Neural cell (in vitro differentiated cells): Measurements from ENCODE around the gene BABAM2. TPM values are rescaled to one million over a fixed set of nuclear protein-coding genes. Genes with fewer than 3 reads are reported as not detected.

Source experiments
- H2AFZ ChIP-seq: fragments of 200-600, 300-800 bp; sonication (generic), shearing (Covaris generic); 2 replicates; pipeline ENCODE4 v1.6.0; 2014; ENCODE audit warnings: low read depth, mild to moderate bottlenecking, antibody characterized with exemption, low read length, moderate library complexity
- H3F3A ChIP-seq: fragments of 200-600 bp; shearing (Covaris generic); 2 replicates; pipeline ENCODE4 v1.6.1; 2016; ENCODE audit warnings: mild to moderate bottlenecking, moderate library complexity, mixed read lengths, antibody characterized with exemption, low read length; ENCODE audit not compliant: insufficient read depth, poor library complexity, severe bottlenecking
- H3K27ac ChIP-seq: fragments of 200-600, 300-800 bp; sonication (generic), shearing (Covaris generic); 2 replicates; pipeline ENCODE4 v1.5.1; 2014; ENCODE audit warnings: mild to moderate bottlenecking, low read length, moderate library complexity
- H3K27me3 ChIP-seq: fragments of 300-800, 200-600 bp; sonication (generic), shearing (Covaris generic); 2 replicates; pipeline ENCODE4 v1.6.0; 2014; ENCODE audit warnings: mild to moderate bottlenecking, low read depth, low read length, moderate library complexity; ENCODE audit not compliant: insufficient read depth
- H3K36me3 ChIP-seq: fragments of 300-800, 200-600 bp; sonication (generic), shearing (Covaris generic); 2 replicates; pipeline ENCODE4 v1.5.1; 2014; ENCODE audit warnings: mild to moderate bottlenecking, antibody characterized with exemption, low read length, moderate library complexity; ENCODE audit not compliant: insufficient read depth
- H3K4me2 ChIP-seq: fragments of 300-800, 200-600 bp; sonication (generic), shearing (Covaris generic); 2 replicates; pipeline ENCODE4 v1.6.0; 2014; ENCODE audit warnings: mild to moderate bottlenecking, low read length
- H3K4me3 ChIP-seq: fragments of 300-800, 200-600 bp; sonication (generic), shearing (Covaris generic); 2 replicates; pipeline ENCODE4 v1.5.1; 2014; ENCODE audit warnings: mild to moderate bottlenecking, low read length, moderate library complexity
- H3K79me2 ChIP-seq: fragments of 200-600 bp; shearing (Covaris generic); replicated peaks from 2 replicates; pipeline ENCODE4 v1.6.0; 2014; ENCODE audit warnings: mild to moderate bottlenecking, low read length, moderate library complexity; ENCODE audit not compliant: insufficient read depth
- H3K9ac ChIP-seq: fragments of 300-800, 200-600 bp; sonication (generic), shearing (Covaris generic); 2 replicates; pipeline ENCODE4 v1.6.1; 2016; ENCODE audit warnings: mild to moderate bottlenecking, low read length, mixed read lengths
- H3K9me2 ChIP-seq: fragments of 200-600 bp; shearing (Covaris generic); 2 replicates; pipeline ENCODE4 v1.6.1; 2016; ENCODE audit warnings: mild to moderate bottlenecking, low read length, mixed read lengths; ENCODE audit not compliant: insufficient read depth
- H3K9me3 ChIP-seq: fragments of 200-600, 300-800 bp; sonication (generic), shearing (Covaris generic); 2 replicates; pipeline ENCODE4 v1.6.1; 2016; ENCODE audit warnings: mild to moderate bottlenecking, mixed run types, low read length, moderate library complexity, mixed read lengths
- H4K20me1 ChIP-seq: fragments of 200-600 bp; shearing (Covaris generic); 2 replicates; pipeline ENCODE4 v1.6.1; 2016; ENCODE audit warnings: mild to moderate bottlenecking, mixed run types; ENCODE audit not compliant: insufficient read depth
- EP300 ChIP-seq: fragments of 450-650 bp; conservative IDR thresholded peaks from 2 replicates; pipeline ENCODE4 v1.6.1; 2014; ENCODE audit warnings: antibody characterized with exemption, mild to moderate bottlenecking, moderate library complexity; ENCODE audit not compliant: poor library complexity, severe bottlenecking
- EZH2 ChIP-seq: fragments of 200-600, 300-800 bp; shearing (Covaris generic), sonication (generic); IDR thresholded peaks from 2 replicates; pipeline ENCODE4 v1.6.1; 2014; ENCODE audit warnings: antibody characterized with exemption, low read length, borderline replicate concordance, mild to moderate bottlenecking; ENCODE audit not compliant: insufficient read depth, poor library complexity, severe bottlenecking
- MXI1 ChIP-seq: fragments of 450-650 bp; conservative IDR thresholded peaks from 2 replicates; pipeline ENCODE4 v1.6.1; 2014; ENCODE audit warnings: antibody characterized with exemption, mild to moderate bottlenecking; ENCODE audit not compliant: poor library complexity, severe bottlenecking
- POLR2AphosphoS5 ChIP-seq: IDR thresholded peaks from 2 replicates; pipeline ENCODE4 v1.6.1; 2012
- RAD21 ChIP-seq: fragments of 450-650 bp; conservative IDR thresholded peaks from 2 replicates; pipeline ENCODE4 v1.6.1; 2014; ENCODE audit warnings: antibody characterized with exemption, mild to moderate bottlenecking, moderate library complexity
- SMC3 ChIP-seq: fragments of 450-650 bp; conservative IDR thresholded peaks from 2 replicates; pipeline ENCODE4 v1.6.1; 2014; ENCODE audit warnings: antibody characterized with exemption, mild to moderate bottlenecking, moderate library complexity; ENCODE audit not compliant: poor library complexity
- TAF1 ChIP-seq: IDR thresholded peaks from 2 replicates; pipeline ENCODE4 v1.6.1; 2012; ENCODE audit warnings: low read depth
- polyA plus RNA-seq: library from polyadenylated mRNA; depleted of rRNA; stranded (reverse); fragments of >200 nt; gene quantifications from 2 replicates; pipeline ENCODE4 v1.2.3, GENCODE V29; 2014
- TF ChIP-seq, protein P1 (sequence below): IDR thresholded peaks from 2 replicates; pipeline ENCODE4 v1.6.1; 2012; ENCODE audit warnings: borderline replicate concordance
- TF ChIP-seq, protein P2 (sequence below): fragments of 450-650 bp; IDR thresholded peaks from 2 replicates; pipeline ENCODE4 v1.5.1; 2014; ENCODE audit warnings: antibody characterized with exemption, mild to moderate bottlenecking, moderate library complexity; ENCODE audit not compliant: poor library complexity, severe bottlenecking

BABAM2 gene
- polyA plus RNA-seq, 1 donor from 2014 or later, result 15.3 TPM

- H3K36me3 ChIP-seq, result no peaks in the 10 kb centered on the region
- H2AFZ ChIP-seq, result no peak overlapping the region
- H3F3A ChIP-seq, result no peaks in the 10 kb centered on the region
- no peaks in the 10 kb centered on the region for H3K27me3 ChIP-seq
- H3K79me2 ChIP-seq, result no peaks in the 10 kb centered on the region
- TF ChIP-seq SMC3, result no peak
- no peak overlapping the region for H3K4me3 ChIP-seq
- H4K20me1 ChIP-seq, result no peaks in the 10 kb centered on the region
- no peak overlapping the region for H3K9ac ChIP-seq
- H3K27ac ChIP-seq, result no peak overlapping the region
- H3K9me3 ChIP-seq, result no peaks in the 10 kb centered on the region
- no peak overlapping the region for H3K4me2 ChIP-seq
- no peaks in the 10 kb centered on the region for H3K9me2 ChIP-seq
Observed at GRCh38 chr2:28363686-28364280, 473.3 kb downstream of the BABAM2 start.

- Histone ChIP-seq H3K27ac (no peak overlapping the region), H2AFZ (no peak overlapping the region), H3F3A (no peaks in the 10 kb centered on the region), H3K9ac (no peak overlapping the region), H3K79me2 (no peaks in the 10 kb centered on the region), H3K9me2 (no peaks in the 10 kb centered on the region), H4K20me1 (no peaks in the 10 kb centered on the region), H3K4me3 (no peak overlapping the region), H3K27me3 (no peaks in the 10 kb centered on the region), H3K36me3 (no peaks in the 10 kb centered on the region), H3K4me2 (no peak overlapping the region), H3K9me3 (no peaks in the 10 kb centered on the region)
- TF ChIP-seq EP300 (no peak), EZH2 (no peak), TAF1 (no peak), POLR2AphosphoS5 (no peak), MXI1 (no peak)
Observed at GRCh38 chr2:28364610-28365009, 474.1 kb downstream of the BABAM2 start.

GRCh38 chr2:28365158-28365557, 474.6 kb downstream of the BABAM2 start:
- no peak overlapping the region for H3K4me2 ChIP-seq
- no peaks in the 10 kb centered on the region for H3K9me3 ChIP-seq
- no peak for TF ChIP-seq SMC3
- no peak for TF ChIP-seq EZH2
- TF ChIP-seq RAD21, result no peak
- TF ChIP-seq POLR2AphosphoS5, result no peak
- TF ChIP-seq, protein P1, sequence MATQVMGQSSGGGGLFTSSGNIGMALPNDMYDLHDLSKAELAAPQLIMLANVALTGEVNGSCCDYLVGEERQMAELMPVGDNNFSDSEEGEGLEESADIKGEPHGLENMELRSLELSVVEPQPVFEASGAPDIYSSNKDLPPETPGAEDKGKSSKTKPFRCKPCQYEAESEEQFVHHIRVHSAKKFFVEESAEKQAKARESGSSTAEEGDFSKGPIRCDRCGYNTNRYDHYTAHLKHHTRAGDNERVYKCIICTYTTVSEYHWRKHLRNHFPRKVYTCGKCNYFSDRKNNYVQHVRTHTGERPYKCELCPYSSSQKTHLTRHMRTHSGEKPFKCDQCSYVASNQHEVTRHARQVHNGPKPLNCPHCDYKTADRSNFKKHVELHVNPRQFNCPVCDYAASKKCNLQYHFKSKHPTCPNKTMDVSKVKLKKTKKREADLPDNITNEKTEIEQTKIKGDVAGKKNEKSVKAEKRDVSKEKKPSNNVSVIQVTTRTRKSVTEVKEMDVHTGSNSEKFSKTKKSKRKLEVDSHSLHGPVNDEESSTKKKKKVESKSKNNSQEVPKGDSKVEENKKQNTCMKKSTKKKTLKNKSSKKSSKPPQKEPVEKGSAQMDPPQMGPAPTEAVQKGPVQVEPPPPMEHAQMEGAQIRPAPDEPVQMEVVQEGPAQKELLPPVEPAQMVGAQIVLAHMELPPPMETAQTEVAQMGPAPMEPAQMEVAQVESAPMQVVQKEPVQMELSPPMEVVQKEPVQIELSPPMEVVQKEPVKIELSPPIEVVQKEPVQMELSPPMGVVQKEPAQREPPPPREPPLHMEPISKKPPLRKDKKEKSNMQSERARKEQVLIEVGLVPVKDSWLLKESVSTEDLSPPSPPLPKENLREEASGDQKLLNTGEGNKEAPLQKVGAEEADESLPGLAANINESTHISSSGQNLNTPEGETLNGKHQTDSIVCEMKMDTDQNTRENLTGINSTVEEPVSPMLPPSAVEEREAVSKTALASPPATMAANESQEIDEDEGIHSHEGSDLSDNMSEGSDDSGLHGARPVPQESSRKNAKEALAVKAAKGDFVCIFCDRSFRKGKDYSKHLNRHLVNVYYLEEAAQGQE, result no peak
- TF ChIP-seq, protein P2, sequence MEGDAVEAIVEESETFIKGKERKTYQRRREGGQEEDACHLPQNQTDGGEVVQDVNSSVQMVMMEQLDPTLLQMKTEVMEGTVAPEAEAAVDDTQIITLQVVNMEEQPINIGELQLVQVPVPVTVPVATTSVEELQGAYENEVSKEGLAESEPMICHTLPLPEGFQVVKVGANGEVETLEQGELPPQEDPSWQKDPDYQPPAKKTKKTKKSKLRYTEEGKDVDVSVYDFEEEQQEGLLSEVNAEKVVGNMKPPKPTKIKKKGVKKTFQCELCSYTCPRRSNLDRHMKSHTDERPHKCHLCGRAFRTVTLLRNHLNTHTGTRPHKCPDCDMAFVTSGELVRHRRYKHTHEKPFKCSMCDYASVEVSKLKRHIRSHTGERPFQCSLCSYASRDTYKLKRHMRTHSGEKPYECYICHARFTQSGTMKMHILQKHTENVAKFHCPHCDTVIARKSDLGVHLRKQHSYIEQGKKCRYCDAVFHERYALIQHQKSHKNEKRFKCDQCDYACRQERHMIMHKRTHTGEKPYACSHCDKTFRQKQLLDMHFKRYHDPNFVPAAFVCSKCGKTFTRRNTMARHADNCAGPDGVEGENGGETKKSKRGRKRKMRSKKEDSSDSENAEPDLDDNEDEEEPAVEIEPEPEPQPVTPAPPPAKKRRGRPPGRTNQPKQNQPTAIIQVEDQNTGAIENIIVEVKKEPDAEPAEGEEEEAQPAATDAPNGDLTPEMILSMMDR, result no peak
- TF ChIP-seq MXI1, result no peak
- TF ChIP-seq EP300, result no peak
- no peak for TF ChIP-seq TAF1
- H4K20me1 ChIP-seq, result no peaks in the 10 kb centered on the region
- H3K36me3 ChIP-seq, result no peaks in the 10 kb centered on the region
- no peak overlapping the region for H2AFZ ChIP-seq
- no peaks in the 10 kb centered on the region for H3K79me2 ChIP-seq
- H3F3A ChIP-seq, result no peaks in the 10 kb centered on the region
- H3K27ac ChIP-seq, result no peak overlapping the region
- H3K9me2 ChIP-seq, result no peaks in the 10 kb centered on the region
- no peak overlapping the region for H3K4me3 ChIP-seq
- no peak overlapping the region for H3K9ac ChIP-seq
- H3K27me3 ChIP-seq, result no peaks in the 10 kb centered on the region
